ENCODE measurements around the gene ADAM33. TPM values are rescaled to one million over a fixed set of nuclear protein-coding genes. Genes with fewer than 3 reads are reported as not detected.

Gene ADAM33
- total and polyA plus RNA-seq, 2 of the 13 experiments (the other 11 are each of a cell fraction or from before 2014, with no cell fraction given), result not detected

- TF ChIP-seq ZNF513 (CRISPR knock-in tag; conservative IDR thresholded peaks at IDR 0.05), result no peak
- TF ChIP-seq RFXAP (CRISPR knock-in tag; IDR thresholded peaks at IDR 0.05; ENCODE audit: borderline replicate concordance), result no peak
- TF ChIP-seq ZNF724P (CRISPR knock-in tag; IDR thresholded peaks at IDR 0.05; ENCODE audit: borderline replicate concordance), result no peak
- no peak for TF ChIP-seq ARID2 (CRISPR knock-in tag; IDR thresholded peaks at IDR 0.05; ENCODE audit: borderline replicate concordance)
- no peak for TF ChIP-seq ZBTB26 (CRISPR knock-in tag; IDR thresholded peaks at IDR 0.05; ENCODE audit: borderline replicate concordance)
- no peak for TF ChIP-seq ZNF20 (CRISPR knock-in tag; IDR thresholded peaks at IDR 0.05)
- peak; percentile 56; the same call in 1 of the 2 replicates for TF ChIP-seq ZNF333 (CRISPR knock-in tag; IDR thresholded peaks at IDR 0.05; ENCODE audit: borderline replicate concordance)
- TF ChIP-seq RFX3 (CRISPR knock-in tag; IDR thresholded peaks at IDR 0.05), result no peak
- TF ChIP-seq ZSCAN21 (CRISPR knock-in tag; IDR thresholded peaks at IDR 0.05; ENCODE audit: borderline replicate concordance), result 0 out of 2 replicates have a peak, but pooled peaks have one; percentile 34
- no peak for TF ChIP-seq ZBTB44 (CRISPR knock-in tag; IDR thresholded peaks at IDR 0.05)
- TF ChIP-seq ZNF781 (CRISPR knock-in tag; IDR thresholded peaks at IDR 0.05; ENCODE audit: borderline replicate concordance, not compliant biosample characterization), result no peak
- TF ChIP-seq ZBTB42 (CRISPR knock-in tag; IDR thresholded peaks at IDR 0.05), result peak; percentile 27; the same call in 1 of the 2 replicates
- TF ChIP-seq ZNF800 (CRISPR knock-in tag; IDR thresholded peaks at IDR 0.05), result no peak
- no peak for TF ChIP-seq ZSCAN25 (CRISPR knock-in tag; IDR thresholded peaks at IDR 0.05)
- TF ChIP-seq ELF4 (CRISPR knock-in tag; IDR thresholded peaks at IDR 0.05; ENCODE audit: borderline replicate concordance), result no peak
- TF ChIP-seq SRY (CRISPR knock-in tag; IDR thresholded peaks at IDR 0.05), result no peak
- TF ChIP-seq ZNF275 (CRISPR knock-in tag; IDR thresholded peaks at IDR 0.05; ENCODE audit: borderline replicate concordance), result no peak
- no peak for TF ChIP-seq PTBP1 (IDR thresholded peaks at IDR 0.05; ENCODE audit: low read depth, low read length, poor library complexity, severe bottlenecking)
- TF ChIP-seq ETV6 (CRISPR knock-in tag; conservative IDR thresholded peaks at IDR 0.05), result no peak
- TF ChIP-seq PAX8 (CRISPR knock-in tag; IDR thresholded peaks at IDR 0.05; ENCODE audit: borderline replicate concordance), result 0 out of 2 replicates have a peak, but pooled peaks have one; percentile 26
- TF ChIP-seq SP4 (CRISPR knock-in tag; IDR thresholded peaks at IDR 0.05), result peak; percentile 43; the same call in 1 of the 2 replicates
These were observed 23.6 kb downstream of the ADAM33 start (continued) for GRCh38 chr20:3658019-3658715.
